Measurements from ENCODE around the gene CDSN. TPM values are rescaled to one million over a fixed set of nuclear protein-coding genes. Genes with fewer than 3 reads are reported as not detected.
A peak's percentile ranks its signal among the peaks of the same experiment; 100 is the strongest.

The CDSN gene
- total RNA-seq, 1 experiment from 2014 or later: 0.12 TPM

GRCh38 chr6:31081872-31082271 is 38.4 kb downstream of the CDSN start:
- intact Hi-C loops (cut with micrococcal nuclease): loop anchor here (5.0 to 10.0 kb wide), 2 partner anchors 337 to 600 kb away; partner anchors contain the start of genes FLOT1 and IER3
- Histone ChIP-seq H3K27ac (ENCODE audit: low read depth, low read length) (no peak overlapping the region), H3K9me2 (ENCODE audit: insufficient read depth) (no peaks in the 10 kb centered on the region), H3K4me2 (ENCODE audit: low read length) (no peak overlapping the region), H2AFZ (ENCODE audit: low read depth, low read length, poor library complexity, severe bottlenecking) (no peak overlapping the region), H3K36me3 (ENCODE audit: control insufficient read depth in 1 of 2, insufficient read depth in 2 of 2, low read length in 2 of 2) (no peaks in the 10 kb centered on the region), H4K20me1 (ENCODE audit: insufficient read depth) (no peaks in the 10 kb centered on the region), H3K9me3 (ENCODE audit: control insufficient read depth in 1 of 2, insufficient read depth in 1 of 2, low read depth in 1 of 2, low read length in 2 of 2) (no peaks in the 10 kb centered on the region), H3K4me3 (replicated peaks in 1 of 2; ENCODE audit: low read depth in 1 of 2, low read length in 2 of 2) (no peak overlapping the region), H3K4me1 (ENCODE audit: control insufficient read depth in 1 of 2, insufficient read depth in 2 of 2, low read length in 2 of 2) (peaks cover 9 to 30% of the 10 kb centered on the region in 2 experiments), H3K27me3 (ENCODE audit: insufficient read depth, low read length) (no peaks in the 10 kb centered on the region), H3K9ac (ENCODE audit: low read length) (no peak overlapping the region), H3K79me2 (ENCODE audit: insufficient read depth, low read length) (no peaks in the 10 kb centered on the region)
- ChIA-PET POLR2A (no interaction called here), CTCF (interaction anchor here (1.1 to 1.8 kb wide), 6 partner anchors 9 to 253 kb away, joined by 3 to 6 read pairs (median 4); partner anchors contain the start of gene VARS2), RAD21 (ENCODE audit: low non-redundant PET in 1 of 2, low total read pairs in 2 of 2, uncharacterized antibody in 2 of 2, unreplicated experiment in 2 of 2) (interaction anchor here (0.6 kb wide), 2 partner anchors 33 to 252 kb away, joined by 3 to 4 read pairs; partner anchors contain the start of gene PSORS1C1 (in 1 of the 2))
- no TSS peak for BruUV-seq (replicated peaks)
- no peak for ATAC-seq
- TF ChIP-seq SP1 (IDR thresholded peaks at IDR 0.05; ENCODE audit: low read depth) (no peak), TCF7L2 (IDR thresholded peaks at IDR 0.05; ENCODE audit: borderline replicate concordance, extremely low read depth, insufficient read depth, insufficient read length) (no peak), CBX3 (IDR thresholded peaks at IDR 0.05; ENCODE audit: low read depth) (no peak), ZFX (IDR thresholded peaks at IDR 0.05) (no peak)
- no peak for DNase-seq (ENCODE audit: low read depth, low spot score)

GRCh38 chr6:31079656-31080261 is 40.5 kb downstream of the CDSN start:
- Histone ChIP-seq H4K20me1 (ENCODE audit: insufficient read depth) (no peaks in the 10 kb centered on the region), H2AFZ (ENCODE audit: low read depth, low read length, poor library complexity, severe bottlenecking) (peak overlapping the region; percentile 84), H3K9ac (ENCODE audit: low read length) (no peak overlapping the region), H3K4me3 (replicated peaks in 1 of 2; ENCODE audit: low read depth in 1 of 2, low read length in 2 of 2) (no peak overlapping the region), H3K9me2 (ENCODE audit: insufficient read depth) (no peaks in the 10 kb centered on the region), H3K36me3 (ENCODE audit: control insufficient read depth in 1 of 2, insufficient read depth in 2 of 2, low read length in 2 of 2) (no peaks in the 10 kb centered on the region), H3K79me2 (ENCODE audit: insufficient read depth, low read length) (no peaks in the 10 kb centered on the region), H3K4me2 (ENCODE audit: low read length) (peak overlapping the region; percentile 44), H3K9me3 (ENCODE audit: control insufficient read depth in 1 of 2, insufficient read depth in 1 of 2, low read depth in 1 of 2, low read length in 2 of 2) (no peaks in the 10 kb centered on the region), H3K27me3 (ENCODE audit: insufficient read depth, low read length) (no peaks in the 10 kb centered on the region), H3K4me1 (ENCODE audit: control insufficient read depth in 1 of 2, insufficient read depth in 2 of 2, low read length in 2 of 2) (peaks cover 0 to 18% of the 10 kb centered on the region in 2 experiments; a peak in 2 of 4 replicates), H3K27ac (ENCODE audit: low read depth, low read length) (no peak overlapping the region)
- DNase-seq (ENCODE audit: low read depth, low spot score) (peak; percentile 38), ATAC-seq (peak; percentile 78)
- no TSS peak for BruUV-seq (replicated peaks)
- TF ChIP-seq ZBTB33 (IDR thresholded peaks at IDR 0.05; ENCODE audit: extremely low read depth, insufficient replicate concordance, low read length) (no peak), CTCF (IDR thresholded peaks at IDR 0.05 in 2 of 3, conservative IDR thresholded peaks at IDR 0.05 in 1 of 3; ENCODE audit: borderline replicate concordance in 1 of 3, insufficient read depth in 1 of 3, low read depth in 2 of 3, low read length in 2 of 3) (peak; percentile 79 to 90 (median 86)), RAD21 (IDR thresholded peaks at IDR 0.05; ENCODE audit: low read depth) (peak; percentile 81), POLR2A (IDR thresholded peaks at IDR 0.05; ENCODE audit: borderline replicate concordance, extremely low read depth, insufficient read depth, insufficient read length) (no peak), EZH2 (IDR thresholded peaks at IDR 0.05) (no peak), EGR1 (IDR thresholded peaks at IDR 0.05; ENCODE audit: low read depth) (no peak), CEBPB (IDR thresholded peaks at IDR 0.05; ENCODE audit: low read depth) (no peak)
- RAD21 ChIA-PET (ENCODE audit: low non-redundant PET in 1 of 2, low total read pairs in 2 of 2, uncharacterized antibody in 2 of 2, unreplicated experiment in 2 of 2): interaction anchor here (0.6 to 1.2 kb wide), 7 partner anchors 9 to 252 kb away, joined by 3 to 8 read pairs (median 5); partner anchors contain the start of genes PSORS1C1 (in 1 of the 2) and VARS2 (in 1 of the 2)
- POLR2A ChIA-PET: interaction anchor here (0.9 to 1.5 kb wide), 5 partner anchors 9 to 264 kb away, joined by 3 to 8 read pairs (median 3); partner anchors contain the start of gene GTF2H4
- CTCF ChIA-PET: interaction anchor here (0.6 to 3.4 kb wide), 25 partner anchors 10 to 538 kb away, joined by 3 to 66 read pairs (median 4); partner anchors contain the start of genes PSORS1C1 and VARS2
- intact Hi-C loops (cut with micrococcal nuclease): loop anchor here (1.0 to 10.0 kb wide), 3 partner anchors 164 to 597 kb away; partner anchors contain the start of genes FLOT1 and IER3
